K562 (cell line): ENCODE measurements around the gene MLST8. TPM values are rescaled to one million over a fixed set of nuclear protein-coding genes. Genes with fewer than 3 reads are reported as not detected.

Experiments
- ATAC-seq: fragments of 200-7000 bp; cut with Tn5 transposase; 3 replicates; pipeline ENCODE4 v1.9.1; 2020; ENCODE audit warnings: moderate library complexity
- BruUV-seq: library from RNA; stranded (reverse); fragments of 400-500 nt; replicated peaks from 2 replicates; lab custom pipeline; 2021; lab: Mats Ljungman, UMichigan
- CTCF ChIA-PET: fragments of 300-600 bp; formaldehyde crosslinking; extraction: SDS; loops from one replicate; lab custom pipeline; 2021; ENCODE audit warnings: low intra/inter-chr PET ratio; lab: Yijun Ruan, JAX
- POLR2A ChIA-PET: fragments of 300-600, 350-650 bp; sonication (Branson Sonifier 250); formaldehyde crosslinking; extraction: SDS; loops from one replicate; lab custom pipeline; 2021; ENCODE audit warnings: antibody characterized with exemption, inconsistent platforms; lab: Yijun Ruan, JAX
- DNase-seq, 4 experiments: peaks; one replicate each; pipeline versions ENCODE4 v3.0.0 to v3.0.0-alpha.2; 2011 to 2018; ENCODE audit warnings: low spot score in 3 of 4, mixed read lengths in 3 of 4; ENCODE audit errors: extremely low read depth in 1 of 4
- FAIRE-seq: peaks from 2 replicates; lab custom pipeline; 2011; peaks lifted over from hg19 to GRCh38; lab: Jason Lieb, UNC
- H2AFZ ChIP-seq: 2 replicates; pipeline ENCODE4 v1.6.0; 2011; ENCODE audit warnings: low read depth, low read length, control low read depth, inconsistent platforms
- H3K27ac ChIP-seq: fragments of 200-600 bp; 3 replicates; pipeline ENCODE4 v1.8.0; 2011; ENCODE audit warnings: low read depth, mild to moderate bottlenecking, control low read depth, inconsistent platforms, low read length, moderate library complexity, mixed read lengths; ENCODE audit errors: extremely low read depth
- H3K27me3 ChIP-seq, 2 experiments: fragments of 300-600 bp in 1 of 2; 2 replicates in 1 of 2; 3 replicates in 1 of 2; pipeline versions ENCODE4 v1.6.0 to v1.8.0; 2011; ENCODE audit warnings: inconsistent platforms in 2 of 2, low read length in 2 of 2, mild to moderate bottlenecking in 1 of 2, mixed read lengths in 1 of 2, moderate library complexity in 1 of 2; ENCODE audit not compliant: control insufficient read depth in 2 of 2, insufficient read depth in 2 of 2
- H3K36me3 ChIP-seq: fragments of 300-600 bp; 3 replicates; pipeline ENCODE4 v1.8.0; 2011; ENCODE audit warnings: mild to moderate bottlenecking, low read length, inconsistent platforms; ENCODE audit not compliant: control insufficient read depth, insufficient read depth
- H3K4me1 ChIP-seq, 2 experiments: fragments of 200-600 bp in 1 of 2; replicated peaks in 1 of 2; 2 replicates in 1 of 2; 3 replicates in 1 of 2; pipeline versions ENCODE4 v1.5.1 to v1.8.0; 2011; ENCODE audit warnings: inconsistent platforms in 2 of 2, low read length in 2 of 2, mild to moderate bottlenecking in 1 of 2, mixed read lengths in 1 of 2, moderate library complexity in 1 of 2; ENCODE audit not compliant: control insufficient read depth in 2 of 2, insufficient read depth in 2 of 2
- H3K4me2 ChIP-seq: 2 replicates; pipeline ENCODE4 v1.6.1; 2011; ENCODE audit warnings: low read length, control low read depth, inconsistent platforms, mixed read lengths; ENCODE audit not compliant: insufficient read depth
- H3K4me3 ChIP-seq: fragments of 200-600 bp; sonication (generic), shearing (Covaris generic); 2 replicates; pipeline ENCODE4 v1.5.1; 2016; ENCODE audit warnings: control low read depth, inconsistent platforms
- H3K79me2 ChIP-seq: fragments of 200-600 bp; 3 replicates; pipeline ENCODE4 v1.8.0; 2011; ENCODE audit warnings: low read length, inconsistent platforms; ENCODE audit not compliant: control insufficient read depth, insufficient read depth
- H3K9ac ChIP-seq, 2 experiments: 2 replicates each; pipeline versions ENCODE4 v1.6.0 to v1.6.1; 2011; ENCODE audit warnings: low read depth in 2 of 2, low read length in 2 of 2, control low read depth in 1 of 2, inconsistent platforms in 1 of 2, mild to moderate bottlenecking in 1 of 2, mixed read lengths in 1 of 2; ENCODE audit not compliant: insufficient read depth in 1 of 2
- H3K9me1 ChIP-seq: one replicate; pipeline ENCODE4 v1.6.0; 2011; ENCODE audit warnings: inconsistent platforms, mild to moderate bottlenecking, low read length, moderate library complexity; ENCODE audit not compliant: control insufficient read depth, insufficient read depth
- H3K9me3 ChIP-seq: replicated peaks from 2 replicates; pipeline ENCODE4 v1.5.1; 2011; ENCODE audit warnings: low read depth, low read length, inconsistent platforms; ENCODE audit not compliant: control insufficient read depth, insufficient read depth
- H4K20me1 ChIP-seq: replicated peaks from 2 replicates; pipeline ENCODE4 v1.6.1; 2011; ENCODE audit warnings: low read length, inconsistent platforms, mixed read lengths; ENCODE audit not compliant: control insufficient read depth, insufficient read depth
- CBX3 ChIP-seq, 2 experiments: IDR thresholded peaks; 1 replicate in 1 of 2; 2 replicates in 1 of 2; pipeline ENCODE4 v1.6.1; 2012; ENCODE audit warnings: inconsistent platforms in 2 of 2, low read length in 2 of 2, borderline replicate concordance in 1 of 2, control low read depth in 1 of 2
- CBX8 ChIP-seq: fragments of 200-600 bp; sonication (generic); IDR thresholded peaks from 2 replicates; pipeline ENCODE4 v1.6.1; 2012; ENCODE audit warnings: borderline replicate concordance, mixed run types, low read depth, mild to moderate bottlenecking, moderate library complexity, mixed read lengths, low read length, control low read depth, inconsistent platforms; ENCODE audit not compliant: poor library complexity, severe bottlenecking; ENCODE audit errors: extremely low read depth
- CTCF ChIP-seq, 3 experiments: IDR thresholded peaks in 2 of 3; conservative IDR thresholded peaks in 1 of 3; 2 replicates each; pipeline ENCODE4 v1.5.1; 2011 to 2012; ENCODE audit warnings: low read length in 3 of 3, mild to moderate bottlenecking in 3 of 3, control low read depth in 2 of 3, improper control_type of control experiment in 1 of 3, inconsistent platforms in 1 of 3, low read depth in 1 of 3, mixed read lengths in 1 of 3, moderate library complexity in 1 of 3; ENCODE audit not compliant: insufficient read depth in 2 of 3
- CXXC5 ChIP-seq: fragments of 250-450 bp; sonication (Bioruptor Pico); IDR thresholded peaks from 2 replicates; pipeline ENCODE4 v1.8.0; 2022; ENCODE audit warnings: inconsistent platforms, mild to moderate bottlenecking, moderate library complexity
- DACH1 ChIP-seq: fragments of 450-650 bp; IDR thresholded peaks from 2 replicates; pipeline ENCODE4 v1.6.1; 2018; ENCODE audit not compliant: partially characterized antibody
- HDGF ChIP-seq: fragments of 450-650 bp; IDR thresholded peaks from 2 replicates; pipeline ENCODE4 v1.6.1; 2016
- KDM4B ChIP-seq, 2 experiments: fragments of 450-650 bp in 1 of 2; sonication (generic) in 1 of 2; IDR thresholded peaks; 2 replicates each; pipeline ENCODE4 v1.6.1; 2016 to 2017; ENCODE audit warnings: borderline replicate concordance in 2 of 2, antibody characterized with exemption in 1 of 2, low read depth in 1 of 2, mild to moderate bottlenecking in 1 of 2
- PKNOX1 ChIP-seq: fragments of 450-650 bp; IDR thresholded peaks from 2 replicates; pipeline ENCODE4 v1.6.1; 2016
- PTBP1 ChIP-seq: fragments of 200-400 bp; formaldehyde crosslinking; IDR thresholded peaks from 2 replicates; pipeline ENCODE4 v1.6.1; 2017; ENCODE audit warnings: low read depth, low read length
- SMARCB1 ChIP-seq: IDR thresholded peaks from 2 replicates; pipeline ENCODE4 v1.6.1; 2011; ENCODE audit warnings: improper control_type of control experiment, low read depth; ENCODE audit not compliant: insufficient read length
- SOX6 ChIP-seq: fragments of 450-650 bp; IDR thresholded peaks from 2 replicates; pipeline ENCODE4 v1.6.1; 2014; ENCODE audit warnings: mild to moderate bottlenecking
- SP1 ChIP-seq: sonication (generic); formaldehyde crosslinking; IDR thresholded peaks from 2 replicates; pipeline ENCODE4 v1.8.1; 2022; ENCODE audit warnings: mild to moderate bottlenecking, missing genetic modification reagents
- TAL1 ChIP-seq: fragments of 450-650 bp; IDR thresholded peaks from 2 replicates; pipeline ENCODE4 v1.6.1; 2016; ENCODE audit warnings: mild to moderate bottlenecking
- THAP7 ChIP-seq: fragments of 250-450 bp; sonication (Bioruptor Pico); IDR thresholded peaks from 2 replicates; pipeline ENCODE4 v1.5.0; 2021
- ZBTB33 ChIP-seq: sonication (generic); formaldehyde crosslinking; IDR thresholded peaks from 2 replicates; pipeline ENCODE4 v1.8.1; 2023; ENCODE audit warnings: mild to moderate bottlenecking, missing genetic modification reagents
- ZC3H11A ChIP-seq: IDR thresholded peaks from 2 replicates; pipeline ENCODE4 v1.6.1; 2012; ENCODE audit warnings: low read depth, low read length, improper control_type of control experiment
- WGBS: fragments of 100-300 bp; shearing (Covaris generic); methylation state at CpG from one replicate; pipeline ENCODE4 v1.1.6; 2016; ENCODE audit warnings: low coverage, mixed read lengths; ENCODE audit not compliant: insufficient coverage; ENCODE audit errors: missing lambda C conversion rate; 5-methylcytosine and 5-hydroxymethylcytosine counted together
- in situ Hi-C: fragments of 300-500 bp; cut with MboI; formaldehyde crosslinking; loops from 4 replicates; pipeline ENCODE4 v1.15.0; 2018; ENCODE audit warnings: inconsistent platforms, mixed read lengths
- intact Hi-C: fragments of 100-400 bp; cut with micrococcal nuclease; formaldehyde crosslinking; loops from 2 replicates; pipeline ENCODE4 v1.14.2; 2022
- polyA plus RNA-seq, 8 experiments: library from polyadenylated mRNA; depleted of rRNA in 4 of 8; stranded (reverse) in 5 of 8; unstranded in 3 of 8; fragments of >200 nt; fragmentation: Nextera tagmentation in 2 of 8; fragmentation: Illumina TruSeq in 1 of 8; extraction: Ambion mirVana in 2 of 8; extraction: Trizol in 1 of 8; gene quantifications; 2 replicates each; pipeline versions ENCODE4 v1.2.1 to v1.2.3, GENCODE V29; 2011 to 2014; ENCODE audit warnings: inconsistent platforms in 1 of 8, missing spikeins in 1 of 8
- total RNA-seq, 7 experiments: library from RNA; depleted of rRNA in 6 of 7; stranded (reverse); fragments of >200 nt in 6 of 7; fragmentation: Illumina TruSeq in 2 of 7; extraction: Trizol in 2 of 7; gene quantifications; 2 replicates each; pipeline versions ENCODE4 v1.2.1 to v1.2.3, GENCODE V29; 2011 to 2021; ENCODE audit warnings: low replicate concordance in 1 of 7

The MLST8 gene
- total and polyA plus RNA-seq, 9 of the 15 experiments (the other 6 are each of a cell fraction or from before 2014, with no cell fraction given) = 1.5 to 116 (median 43.3) TPM

GRCh38 chr16:2194852-2195321, 10.4 kb upstream of the MLST8 start:
- Histone ChIP-seq H2AFZ (no peak overlapping the region), H3K9me3 (no peaks in the 10 kb centered on the region), H3K27ac (no peak overlapping the region), H3K4me3 (no peak overlapping the region), H3K9me1 (no peaks in the 10 kb centered on the region), H3K36me3 (no peaks in the 10 kb centered on the region), H3K4me1 (peaks cover 3 to 65% of the 10 kb centered on the region in 2 experiments; a peak in 4 of 5 replicates), H3K79me2 (no peaks in the 10 kb centered on the region), H4K20me1 (0 out of 2 replicates have a peak, but pooled peaks cover 6% of the 10 kb centered on the region), H3K27me3 (peaks cover 0 to 5% of the 10 kb centered on the region in 2 experiments; a peak in 2 of 5 replicates), H3K4me2 (no peak overlapping the region), H3K9ac (0 out of 4 replicates have a peak overlapping the region, but pooled peaks of 1 of the 2 experiments have one; percentile 47)
- peak; percentile 95 for FAIRE-seq
- 11% methylated on average over 10 of the region's 10 CpGs for WGBS
- intact Hi-C loops (loop anchor here (5.0 kb wide), 2 partner anchors 57 to 302 kb away; partner anchors contain the start of gene ECI1), in situ Hi-C loops (no loop called here)
- POLR2A ChIA-PET = interaction anchor here (0.7 to 2.5 kb wide), 11 partner anchors 10 to 488 kb away, joined by 3 to 17 read pairs (median 5); partner anchors contain the start of genes ECI1, KCTD5, MLST8 and TRAF7
- CTCF ChIA-PET = interaction anchor here (1.0 to 2.8 kb wide), 4 partner anchors 56 to 732 kb away, joined by 3 to 18 read pairs (median 4); partner anchors contain the start of gene ECI1
- DNase-seq = peak in 3 of 4 experiments; percentile 45 to 83 (median 73)
- ATAC-seq = peak; percentile 90
- BruUV-seq = no TSS peak
- TF ChIP-seq HDGF (0 out of 2 replicates have a peak, but pooled peaks have one; percentile 42), CBX8 (no peak), PKNOX1 (no peak), DACH1 (peak; percentile 42), KDM4B (IDR thresholded peaks at IDR 0.05; ENCODE audit: borderline replicate concordance in 2 of 2, low read depth in 1 of 2) (no peak), SMARCB1 (no peak), CXXC5 (peak; percentile 17; the same call in 1 of the 2 replicates), PTBP1 (peak; percentile 93), CTCF (IDR thresholded peaks at IDR 0.05 in 2 of 3, conservative IDR thresholded peaks at IDR 0.05 in 1 of 3; ENCODE audit: insufficient read depth in 2 of 3, low read depth in 1 of 3, low read length in 3 of 3) (peak; percentile 67 to 84 (median 75)), SP1 (CRISPR knock-in tag) (0 out of 2 replicates have a peak, but pooled peaks have one; percentile 38), SOX6 (0 out of 2 replicates have a peak, but pooled peaks have one; percentile 11), ZBTB33 (CRISPR knock-in tag) (peak; percentile 51; the same call in 1 of the 2 replicates), THAP7 (CRISPR knock-in tag) (no peak), CBX3 (IDR thresholded peaks at IDR 0.05; ENCODE audit: borderline replicate concordance in 1 of 2, low read length in 2 of 2) (peak in 1 of 2 experiments; percentile 48; a peak in 1 of 3 replicates), ZC3H11A (no peak), TAL1 (no peak)
